Measurements from ENCODE around the gene NDST3.

DNA sequence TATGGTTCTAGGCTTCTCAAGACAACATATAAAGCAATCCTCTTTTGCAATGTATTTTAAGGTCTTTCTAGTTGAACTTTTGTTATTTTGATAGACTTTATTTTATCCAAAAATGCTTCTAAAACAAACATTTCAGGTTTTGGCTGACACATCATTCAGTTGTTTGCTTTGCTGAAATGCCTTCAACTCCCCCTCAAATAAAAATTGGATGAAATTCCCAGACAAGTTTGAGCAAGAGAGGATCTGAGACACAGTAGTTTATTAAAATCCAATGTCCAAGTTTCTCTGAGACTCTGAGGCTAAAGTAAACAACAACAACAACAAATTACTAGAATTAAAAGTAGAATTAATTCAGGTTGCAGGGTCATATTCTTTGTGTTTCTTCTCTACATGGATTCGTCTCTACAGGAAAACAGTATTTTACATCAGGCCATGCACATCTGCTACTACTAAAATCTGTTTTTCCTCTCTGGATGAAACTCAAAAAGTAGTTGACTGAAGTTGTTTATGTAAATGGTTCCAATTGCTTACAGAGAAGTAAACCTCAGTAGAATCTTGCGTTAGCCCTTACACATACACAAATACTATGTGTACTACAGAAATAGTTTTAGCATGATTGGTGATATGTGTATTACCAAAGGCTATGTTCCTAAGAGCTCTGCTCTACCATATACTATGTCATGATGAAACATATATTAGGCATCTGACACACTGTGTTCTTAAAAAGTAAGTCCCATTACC is 253.6 kb downstream of the NDST3 start:
- TF ChIP-seq, protein P1, sequence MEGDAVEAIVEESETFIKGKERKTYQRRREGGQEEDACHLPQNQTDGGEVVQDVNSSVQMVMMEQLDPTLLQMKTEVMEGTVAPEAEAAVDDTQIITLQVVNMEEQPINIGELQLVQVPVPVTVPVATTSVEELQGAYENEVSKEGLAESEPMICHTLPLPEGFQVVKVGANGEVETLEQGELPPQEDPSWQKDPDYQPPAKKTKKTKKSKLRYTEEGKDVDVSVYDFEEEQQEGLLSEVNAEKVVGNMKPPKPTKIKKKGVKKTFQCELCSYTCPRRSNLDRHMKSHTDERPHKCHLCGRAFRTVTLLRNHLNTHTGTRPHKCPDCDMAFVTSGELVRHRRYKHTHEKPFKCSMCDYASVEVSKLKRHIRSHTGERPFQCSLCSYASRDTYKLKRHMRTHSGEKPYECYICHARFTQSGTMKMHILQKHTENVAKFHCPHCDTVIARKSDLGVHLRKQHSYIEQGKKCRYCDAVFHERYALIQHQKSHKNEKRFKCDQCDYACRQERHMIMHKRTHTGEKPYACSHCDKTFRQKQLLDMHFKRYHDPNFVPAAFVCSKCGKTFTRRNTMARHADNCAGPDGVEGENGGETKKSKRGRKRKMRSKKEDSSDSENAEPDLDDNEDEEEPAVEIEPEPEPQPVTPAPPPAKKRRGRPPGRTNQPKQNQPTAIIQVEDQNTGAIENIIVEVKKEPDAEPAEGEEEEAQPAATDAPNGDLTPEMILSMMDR (IDR thresholded peaks at IDR 0.05; ENCODE audit: insufficient read depth, low read length, poor library complexity, severe bottlenecking), result no peak
- TF ChIP-seq EZH2phosphoT487 (conservative IDR thresholded peaks at IDR 0.05; ENCODE audit: low read length), result no peak

All from SU-DHL-6 (cell line).